Rectal smooth muscle tissue (tissue), 1 donor: Measurements from ENCODE around the gene POMT2.
"Not testable (repeated sequence)": the region's sequence is repeated elsewhere in the genome, so short reads cannot be mapped to it uniquely, and the experiment has no call there.

ENCODE experiments used
- H3K27ac ChIP-seq: one replicate; pipeline ENCODE4 v1.7.0; 2013; ENCODE audit warnings: low read depth, low read length, inconsistent platforms
- H3K27me3 ChIP-seq: one replicate; pipeline ENCODE4 v1.7.0; 2013; ENCODE audit warnings: low read length; ENCODE audit not compliant: control insufficient read depth, insufficient read depth
- H3K36me3 ChIP-seq: one replicate; pipeline ENCODE4 v1.7.0; 2013; ENCODE audit warnings: low read length; ENCODE audit not compliant: control insufficient read depth, insufficient read depth
- H3K4me1 ChIP-seq: one replicate; pipeline ENCODE4 v1.7.0; 2013; ENCODE audit warnings: low read length; ENCODE audit not compliant: control insufficient read depth, insufficient read depth
- H3K4me3 ChIP-seq: one replicate; pipeline ENCODE4 v1.7.0; 2013; ENCODE audit warnings: low read length
- H3K9ac ChIP-seq: one replicate; pipeline ENCODE4 v1.7.0; 2013; ENCODE audit warnings: low read length

The POMT2 gene

DNA sequence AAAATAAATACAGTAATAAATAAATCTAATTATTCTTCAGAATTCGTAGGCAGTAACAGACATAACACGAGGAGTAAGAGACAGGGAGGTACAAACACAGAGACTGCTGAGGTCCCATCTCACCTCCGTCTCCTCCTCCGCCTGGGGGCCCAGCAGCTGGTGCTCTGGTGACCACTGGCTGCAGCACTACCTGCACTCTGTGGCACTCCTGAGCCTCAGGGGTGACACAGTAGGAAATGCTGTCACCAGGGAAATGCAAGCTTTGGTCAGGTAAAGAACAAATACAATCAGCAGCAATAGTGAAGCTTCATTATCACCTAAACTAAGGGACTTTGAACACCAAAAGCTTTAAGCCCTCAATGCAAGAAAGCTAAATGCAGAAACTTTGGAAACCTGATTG is 19.7 kb upstream of the POMT2 start:
- H3K9ac ChIP-seq: no peak overlapping the region
- H3K27me3 ChIP-seq: no peaks in the 10 kb centered on the region
- H3K4me3 ChIP-seq: no peak overlapping the region
- no peak overlapping the region for H3K27ac ChIP-seq
- H3K4me1 ChIP-seq: no peaks in the 10 kb centered on the region
- H3K36me3 ChIP-seq: peaks cover 24% of the 10 kb centered on the region

DNA sequence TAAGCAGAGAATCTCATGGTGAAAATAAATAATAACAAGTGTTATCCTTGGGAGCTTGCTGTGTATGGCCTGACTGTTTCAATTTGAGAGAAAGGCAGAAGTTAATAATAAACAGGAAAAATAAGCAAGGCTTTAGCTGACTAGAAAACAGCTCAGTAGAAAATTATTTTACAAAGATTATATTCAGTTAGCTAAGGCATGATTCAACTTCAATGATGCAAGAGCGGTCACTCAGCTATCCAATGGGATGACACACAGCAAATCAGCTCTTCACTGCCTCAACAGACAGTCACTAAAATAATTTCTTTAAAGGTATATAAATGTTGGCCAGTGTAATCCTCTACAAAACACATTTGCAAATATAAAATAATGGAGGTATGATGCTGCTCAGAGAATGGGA is 18.7 kb upstream of the POMT2 start:
- no peak overlapping the region for H3K4me3 ChIP-seq
- H3K36me3 ChIP-seq: peaks cover 24% of the 10 kb centered on the region
- no peaks in the 10 kb centered on the region for H3K27me3 ChIP-seq
- H3K4me1 ChIP-seq: no peaks in the 10 kb centered on the region
- no peak overlapping the region for H3K27ac ChIP-seq
- no peak overlapping the region for H3K9ac ChIP-seq

DNA sequence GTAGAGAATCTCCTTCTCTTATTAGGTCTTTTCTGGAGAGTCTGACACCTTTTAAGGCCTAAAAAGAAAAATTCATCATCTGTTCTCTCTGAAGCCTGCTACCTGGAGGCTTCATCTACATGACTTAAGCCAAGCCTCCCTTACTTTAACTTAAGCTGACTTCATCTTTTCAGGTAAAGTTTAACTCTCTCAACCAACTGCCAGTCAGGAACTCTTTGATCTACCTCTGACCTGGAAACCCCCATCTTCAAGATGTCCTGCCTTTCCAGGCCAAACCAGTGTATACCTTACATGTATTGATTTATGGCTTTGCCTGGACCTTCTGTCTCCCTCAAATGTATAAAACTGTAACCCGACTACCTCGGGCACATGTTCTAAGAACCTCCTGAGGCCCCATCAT is 17.6 kb upstream of the POMT2 start:
- Histone ChIP-seq H3K27me3 (no peaks in the 10 kb centered on the region), H3K36me3 (peaks cover 24% of the 10 kb centered on the region), H3K4me1 (no peaks in the 10 kb centered on the region), H3K27ac (no peak overlapping the region), H3K9ac (no peak overlapping the region), H3K4me3 (no peak overlapping the region)

DNA sequence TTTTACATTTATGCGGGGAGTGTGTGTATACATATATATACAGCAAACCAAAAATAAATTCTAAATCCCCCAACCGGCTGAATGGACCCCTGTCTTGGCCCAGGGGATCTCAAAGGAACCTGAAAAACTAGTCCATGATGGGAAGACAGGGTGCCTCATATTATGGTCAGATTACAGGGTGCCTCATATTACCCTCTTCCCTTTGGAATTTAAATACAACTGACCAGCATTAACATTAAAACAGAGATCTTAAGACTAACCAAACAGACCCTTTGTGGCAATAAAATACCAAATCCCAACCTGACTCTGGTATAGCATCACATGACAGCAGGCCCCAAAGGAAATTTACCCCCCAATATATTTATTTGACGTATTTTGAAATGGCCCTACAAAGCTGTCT is 17.2 kb upstream of the POMT2 start:
- Histone ChIP-seq H3K36me3 (peaks cover 22% of the 10 kb centered on the region), H3K9ac (no peak overlapping the region), H3K27me3 (no peaks in the 10 kb centered on the region), H3K4me3 (no peak overlapping the region), H3K4me1 (no peaks in the 10 kb centered on the region), H3K27ac (no peak overlapping the region)

DNA sequence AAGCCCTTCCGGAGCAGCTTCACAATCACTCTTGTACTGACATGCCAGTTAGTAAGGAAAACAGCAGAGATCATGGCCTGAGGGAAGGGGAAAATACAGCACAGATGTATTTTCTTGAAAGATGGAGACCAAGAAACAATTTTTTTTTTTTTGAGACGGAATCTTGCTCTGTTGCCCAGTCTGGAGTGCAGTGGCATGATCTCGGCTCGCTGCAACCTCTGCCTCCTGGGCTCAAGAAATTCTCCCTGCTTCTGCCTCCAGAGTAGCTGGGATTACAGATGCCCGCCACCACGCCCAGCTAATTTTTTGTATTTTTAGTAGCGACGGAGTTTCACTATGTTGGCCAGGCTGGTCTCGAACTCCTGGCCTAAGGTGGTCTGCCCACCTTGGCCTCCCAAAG is 16.6 kb upstream of the POMT2 start:
- not testable (repeated sequence) for H3K27ac ChIP-seq, H3K27me3 ChIP-seq, H3K9ac ChIP-seq, H3K4me3 ChIP-seq, H3K4me1 ChIP-seq
- H3K36me3 ChIP-seq: peaks cover 20% of the 10 kb centered on the region

DNA sequence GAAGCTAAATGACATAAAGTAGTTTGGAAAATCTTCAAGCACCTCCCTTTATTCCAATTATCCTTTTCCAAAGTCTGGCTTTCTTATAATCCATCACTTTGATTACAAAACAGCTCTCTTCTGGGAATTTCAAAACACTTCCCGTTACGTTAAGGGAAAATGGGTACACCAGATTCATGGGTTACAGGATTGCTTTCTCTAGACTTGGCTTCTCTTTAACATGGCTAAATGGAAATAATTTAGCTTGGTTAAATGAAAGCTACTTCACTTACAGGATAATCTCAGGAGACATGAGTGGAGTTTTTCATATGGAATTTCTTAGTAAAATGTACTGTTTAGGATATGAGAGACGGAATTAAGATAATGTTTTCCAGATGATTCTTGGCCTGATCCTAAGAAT is 14.9 kb upstream of the POMT2 start:
- Histone ChIP-seq H3K27ac (no peak overlapping the region), H3K36me3 (peaks cover 7% of the 10 kb centered on the region), H3K27me3 (no peaks in the 10 kb centered on the region), H3K9ac (no peak overlapping the region), H3K4me3 (no peak overlapping the region), H3K4me1 (no peaks in the 10 kb centered on the region)

DNA sequence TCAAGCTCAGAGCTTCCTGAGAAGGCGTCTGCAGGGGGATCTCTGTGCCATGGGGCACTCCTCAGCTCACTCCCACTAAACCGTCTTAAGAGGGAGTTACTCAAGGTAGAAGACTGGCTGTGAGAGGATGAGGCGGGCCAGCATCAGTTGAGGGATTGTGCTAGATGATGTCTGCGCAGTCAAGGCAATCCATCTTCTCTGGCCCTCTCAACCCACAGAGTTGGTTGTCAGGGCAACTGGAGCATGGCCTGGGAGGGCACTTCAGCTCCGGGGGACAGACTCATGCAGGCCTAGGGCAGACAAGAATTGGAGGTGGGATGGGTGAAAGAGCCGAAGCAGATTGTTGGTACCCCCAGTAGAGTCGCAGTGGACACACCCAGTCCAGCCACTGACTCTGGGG is 9.2 kb upstream of the POMT2 start:
- Histone ChIP-seq H3K9ac (no peak overlapping the region), H3K27me3 (no peaks in the 10 kb centered on the region), H3K4me1 (no peaks in the 10 kb centered on the region), H3K36me3 (no peaks in the 10 kb centered on the region), H3K27ac (no peak overlapping the region), H3K4me3 (no peak overlapping the region)

DNA sequence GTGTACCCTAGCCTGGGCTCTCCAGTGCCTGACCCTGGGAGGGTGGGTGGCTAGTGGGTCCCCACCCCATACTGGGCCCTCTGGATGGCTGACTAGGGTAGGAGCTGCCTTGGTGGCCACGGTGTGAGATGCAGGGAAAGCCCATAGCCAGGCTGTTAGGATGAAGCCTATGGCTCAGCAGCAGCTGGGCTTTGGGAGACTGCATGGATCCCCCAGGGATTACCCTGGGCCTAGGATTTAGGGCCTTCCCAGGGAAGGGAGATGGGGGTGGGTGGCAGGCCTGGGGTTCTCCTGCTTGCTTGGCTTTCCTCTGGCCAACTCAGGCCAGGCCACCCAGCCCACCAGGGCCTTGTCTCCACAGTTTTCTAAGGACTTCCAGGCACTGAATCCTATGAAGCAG is 6.4 kb upstream of the POMT2 start:
- Histone ChIP-seq H3K4me3 (no peak overlapping the region), H3K9ac (no peak overlapping the region), H3K27me3 (no peaks in the 10 kb centered on the region), H3K36me3 (no peaks in the 10 kb centered on the region), H3K27ac (no peak overlapping the region), H3K4me1 (peaks cover 4% of the 10 kb centered on the region)

DNA sequence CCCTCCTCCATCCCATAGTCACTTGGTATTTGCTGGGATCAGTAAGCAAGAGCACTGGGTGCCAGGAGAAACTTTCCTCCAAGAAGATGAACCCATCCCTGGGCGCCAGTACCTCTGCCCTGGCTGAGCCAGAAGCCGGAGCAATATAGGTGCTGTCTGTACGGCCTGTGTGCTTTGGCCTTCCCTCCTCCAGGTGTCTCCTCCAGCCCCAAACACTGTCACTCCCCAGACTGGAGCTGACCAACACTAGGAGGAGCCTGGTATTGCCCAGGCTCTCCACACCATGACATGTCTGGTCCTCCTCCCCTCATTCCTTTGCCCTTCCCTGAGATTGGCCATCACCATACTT is 5.0 kb upstream of the POMT2 start:
- Histone ChIP-seq H3K4me1 (peaks cover 5% of the 10 kb centered on the region), H3K4me3 (no peak overlapping the region), H3K27me3 (no peaks in the 10 kb centered on the region), H3K9ac (no peak overlapping the region), H3K36me3 (no peaks in the 10 kb centered on the region), H3K27ac (no peak overlapping the region)

DNA sequence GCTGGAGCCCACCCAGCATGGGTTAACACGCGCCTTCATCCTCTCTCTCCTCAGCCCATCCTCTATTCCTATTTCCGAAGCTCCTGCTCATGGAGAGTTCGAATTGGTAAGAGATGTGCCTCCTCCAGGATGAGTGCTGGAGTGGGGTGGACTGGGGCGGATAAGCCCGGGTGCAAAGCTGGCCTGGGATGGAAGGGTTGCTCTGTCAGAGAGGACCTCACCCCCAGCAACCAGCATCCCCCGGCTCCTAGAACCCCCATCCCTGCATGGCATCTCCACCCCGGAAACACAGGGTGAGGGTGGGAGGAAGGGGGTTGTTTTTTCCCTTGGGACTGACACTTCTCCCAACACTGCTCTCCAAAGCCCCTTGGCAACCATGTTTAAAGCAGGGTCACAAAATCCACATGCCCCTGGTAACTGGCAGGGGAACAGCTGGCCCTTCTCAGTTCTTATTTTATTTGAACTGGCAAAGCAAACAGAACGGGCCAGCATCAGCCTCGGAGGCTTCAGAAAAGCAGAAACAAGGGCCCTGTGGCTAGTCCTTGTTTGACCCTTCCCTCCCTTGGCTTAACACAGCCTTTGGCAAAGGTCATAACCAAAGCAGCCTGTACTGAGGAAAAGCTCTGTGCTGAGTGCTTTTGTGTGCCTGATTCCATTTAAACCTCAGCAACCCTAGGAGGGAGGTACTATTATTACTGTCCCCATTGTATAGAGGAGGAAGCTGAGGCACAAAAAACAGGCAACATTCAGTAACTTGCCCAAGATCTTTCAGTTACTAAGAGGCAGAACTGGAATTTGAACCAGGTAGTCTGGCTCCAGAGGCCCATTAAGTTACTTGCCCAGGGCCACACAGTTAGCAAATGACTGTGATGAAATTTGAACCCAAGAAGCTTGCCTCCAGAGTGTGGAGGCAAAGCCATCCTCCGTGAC is 4.4 kb upstream of the POMT2 start:
- Histone ChIP-seq H3K36me3 (no peaks in the 10 kb centered on the region), H3K4me3 (no peak overlapping the region), H3K27ac (no peak overlapping the region), H3K9ac (no peak overlapping the region), H3K4me1 (peaks cover 6% of the 10 kb centered on the region), H3K27me3 (no peaks in the 10 kb centered on the region)

DNA sequence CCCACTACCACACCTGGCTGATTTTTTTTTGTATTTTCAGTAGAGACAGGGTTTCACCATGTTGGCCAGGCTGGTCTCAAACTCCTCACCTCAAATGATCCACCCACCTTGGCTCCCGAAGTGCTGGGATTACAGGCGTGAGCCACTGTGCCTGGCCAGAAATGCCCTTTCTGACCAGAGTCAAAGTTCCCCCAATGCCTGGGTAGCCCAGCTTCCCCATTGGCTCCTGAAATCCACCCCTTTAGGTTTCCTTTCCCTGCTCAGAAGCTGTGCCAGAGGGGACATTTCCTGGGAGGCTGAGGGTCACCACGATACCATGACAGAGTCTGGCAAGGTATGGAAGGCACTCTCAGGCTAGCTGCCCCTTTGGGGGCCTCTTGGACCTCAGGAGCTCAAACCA is 3.6 kb upstream of the POMT2 start:
- H3K4me1 ChIP-seq: peaks cover 9% of the 10 kb centered on the region
- no peaks in the 10 kb centered on the region for H3K27me3 ChIP-seq
- no peak overlapping the region for H3K9ac ChIP-seq
- H3K36me3 ChIP-seq: no peaks in the 10 kb centered on the region
- no peak overlapping the region for H3K27ac ChIP-seq
- no peak overlapping the region for H3K4me3 ChIP-seq

DNA sequence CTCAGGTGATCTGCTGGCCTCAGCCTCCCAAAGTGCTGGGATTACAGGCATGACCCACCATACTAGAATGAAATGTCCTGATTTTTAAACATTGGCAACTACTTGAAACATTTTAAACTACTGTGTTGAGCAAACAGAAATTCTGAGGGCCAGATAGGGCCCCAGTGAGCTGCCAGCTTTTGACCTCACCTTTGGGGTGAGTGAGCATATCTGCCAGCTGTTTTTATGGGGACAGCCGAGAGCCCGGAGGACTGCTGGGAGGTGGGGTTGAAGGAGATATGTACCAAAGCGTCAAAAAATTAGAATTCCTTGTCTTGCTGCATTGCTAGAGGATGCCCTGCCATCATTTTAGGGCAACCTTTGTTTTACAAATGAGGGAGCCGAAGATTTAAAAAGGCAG is 2.9 kb upstream of the POMT2 start:
- Histone ChIP-seq H3K27ac (no peak overlapping the region), H3K4me1 (peaks cover 9% of the 10 kb centered on the region), H3K27me3 (no peaks in the 10 kb centered on the region), H3K36me3 (no peaks in the 10 kb centered on the region), H3K4me3 (no peak overlapping the region), H3K9ac (no peak overlapping the region)

DNA sequence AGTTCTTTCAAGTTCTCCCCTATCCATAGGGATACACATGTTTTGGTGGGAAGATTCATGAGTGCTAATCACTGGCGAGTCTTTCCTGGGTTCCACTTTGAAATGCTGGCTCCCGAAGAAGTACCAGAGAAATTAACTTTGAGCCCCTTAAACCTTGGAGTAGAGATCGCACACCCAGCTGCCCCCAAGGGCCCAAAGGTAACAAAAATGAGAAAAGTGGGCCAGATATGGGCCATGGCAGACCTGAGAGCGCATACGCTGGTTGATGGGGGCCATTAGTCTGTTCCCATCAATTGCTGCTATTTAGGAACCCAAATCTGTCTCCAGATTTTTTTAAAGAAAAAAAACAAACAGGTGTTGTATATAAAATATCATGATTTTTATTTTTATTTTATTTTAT is 2.3 kb upstream of the POMT2 start:
- H3K36me3 ChIP-seq: no peaks in the 10 kb centered on the region
- peaks cover 9% of the 10 kb centered on the region for H3K4me1 ChIP-seq
- no peaks in the 10 kb centered on the region for H3K27me3 ChIP-seq
- H3K27ac ChIP-seq: no peak overlapping the region
- no peak overlapping the region for H3K4me3 ChIP-seq
- no peak overlapping the region for H3K9ac ChIP-seq
